Measurements from ENCODE around the gene ITGAE. TPM values are rescaled to one million over a fixed set of nuclear protein-coding genes. Genes with fewer than 3 reads are reported as not detected.
A peak's percentile ranks its signal among the peaks of the same experiment; 100 is the strongest.

ITGAE gene
- total and polyA plus RNA-seq, 8 donors, result 21.0 to 46.1 (median 41.0) TPM

DNA sequence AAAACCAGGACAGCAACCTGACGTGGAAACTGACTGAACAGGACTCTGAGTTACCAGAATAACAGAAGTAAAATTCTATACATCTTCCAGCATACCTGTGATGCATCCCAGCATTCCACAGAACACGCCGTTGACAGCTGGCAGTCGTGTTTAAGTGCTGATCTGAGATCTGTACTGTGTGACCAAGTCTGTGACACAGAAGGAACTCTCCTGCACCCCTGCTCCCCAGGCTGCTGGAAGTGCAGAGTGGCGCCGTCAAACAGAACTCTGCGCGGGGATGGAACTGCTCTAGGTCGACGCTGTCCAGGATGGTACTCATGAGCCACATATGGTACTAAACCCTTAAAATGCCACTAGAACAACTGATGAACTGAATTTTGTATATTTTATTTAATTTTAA is 804 bp upstream of the ITGAE start:
- no peak overlapping the region for H3K4me3 ChIP-seq
- TF ChIP-seq, protein P1, sequence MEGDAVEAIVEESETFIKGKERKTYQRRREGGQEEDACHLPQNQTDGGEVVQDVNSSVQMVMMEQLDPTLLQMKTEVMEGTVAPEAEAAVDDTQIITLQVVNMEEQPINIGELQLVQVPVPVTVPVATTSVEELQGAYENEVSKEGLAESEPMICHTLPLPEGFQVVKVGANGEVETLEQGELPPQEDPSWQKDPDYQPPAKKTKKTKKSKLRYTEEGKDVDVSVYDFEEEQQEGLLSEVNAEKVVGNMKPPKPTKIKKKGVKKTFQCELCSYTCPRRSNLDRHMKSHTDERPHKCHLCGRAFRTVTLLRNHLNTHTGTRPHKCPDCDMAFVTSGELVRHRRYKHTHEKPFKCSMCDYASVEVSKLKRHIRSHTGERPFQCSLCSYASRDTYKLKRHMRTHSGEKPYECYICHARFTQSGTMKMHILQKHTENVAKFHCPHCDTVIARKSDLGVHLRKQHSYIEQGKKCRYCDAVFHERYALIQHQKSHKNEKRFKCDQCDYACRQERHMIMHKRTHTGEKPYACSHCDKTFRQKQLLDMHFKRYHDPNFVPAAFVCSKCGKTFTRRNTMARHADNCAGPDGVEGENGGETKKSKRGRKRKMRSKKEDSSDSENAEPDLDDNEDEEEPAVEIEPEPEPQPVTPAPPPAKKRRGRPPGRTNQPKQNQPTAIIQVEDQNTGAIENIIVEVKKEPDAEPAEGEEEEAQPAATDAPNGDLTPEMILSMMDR (IDR thresholded peaks at IDR 0.05), result no peak
- H3K4me1 ChIP-seq, result peaks cover 0 to 62% of the 10 kb centered on the region in 2 donors
- DNase-seq, result no peak
- peaks cover 0 to 10% of the 10 kb centered on the region in 2 donors for H3K36me3 ChIP-seq
- H3K27ac ChIP-seq, result peak overlapping the region in 1 of 2 donors; percentile 79
- no peaks in the 10 kb centered on the region for H3K9me3 ChIP-seq
- H3K27me3 ChIP-seq, result no peaks in the 10 kb centered on the region
- ATAC-seq, result no peak
- intact Hi-C loops (cut with DNase I), result no loop called here

DNA sequence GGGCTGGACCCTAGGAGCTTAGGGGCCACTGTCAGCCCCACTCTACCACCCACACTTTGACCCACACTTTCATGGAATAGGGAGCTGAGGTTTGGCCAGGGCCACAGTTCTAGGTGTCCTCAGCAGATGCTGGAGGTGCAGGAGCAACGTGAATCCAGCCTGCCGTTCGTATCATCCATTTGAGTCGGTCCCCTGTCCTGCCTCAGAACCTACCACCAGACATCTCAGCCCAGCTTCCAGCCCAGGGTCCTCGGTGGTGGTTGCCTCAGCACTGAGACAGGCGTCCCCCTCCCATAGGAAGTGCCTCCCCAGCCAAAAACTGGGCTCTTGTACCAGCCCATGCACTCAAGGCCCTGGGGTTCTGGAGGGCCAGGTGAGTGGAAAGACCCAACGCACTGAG is 359 bp upstream of the ITGAE start:
- Histone ChIP-seq H3K36me3 (peaks cover 0 to 5% of the 10 kb centered on the region in 2 donors), H3K4me3 (no peak overlapping the region), H3K9me3 (no peaks in the 10 kb centered on the region), H3K4me1 (peaks cover 0 to 62% of the 10 kb centered on the region in 2 donors), H3K27me3 (no peaks in the 10 kb centered on the region), H3K27ac (no peak overlapping the region)
- intact Hi-C loops (cut with DNase I), result no loop called here
- no peak for ATAC-seq
- DNase-seq, result no peak
- TF ChIP-seq, protein P1 (IDR thresholded peaks at IDR 0.05), result no peak

DNA sequence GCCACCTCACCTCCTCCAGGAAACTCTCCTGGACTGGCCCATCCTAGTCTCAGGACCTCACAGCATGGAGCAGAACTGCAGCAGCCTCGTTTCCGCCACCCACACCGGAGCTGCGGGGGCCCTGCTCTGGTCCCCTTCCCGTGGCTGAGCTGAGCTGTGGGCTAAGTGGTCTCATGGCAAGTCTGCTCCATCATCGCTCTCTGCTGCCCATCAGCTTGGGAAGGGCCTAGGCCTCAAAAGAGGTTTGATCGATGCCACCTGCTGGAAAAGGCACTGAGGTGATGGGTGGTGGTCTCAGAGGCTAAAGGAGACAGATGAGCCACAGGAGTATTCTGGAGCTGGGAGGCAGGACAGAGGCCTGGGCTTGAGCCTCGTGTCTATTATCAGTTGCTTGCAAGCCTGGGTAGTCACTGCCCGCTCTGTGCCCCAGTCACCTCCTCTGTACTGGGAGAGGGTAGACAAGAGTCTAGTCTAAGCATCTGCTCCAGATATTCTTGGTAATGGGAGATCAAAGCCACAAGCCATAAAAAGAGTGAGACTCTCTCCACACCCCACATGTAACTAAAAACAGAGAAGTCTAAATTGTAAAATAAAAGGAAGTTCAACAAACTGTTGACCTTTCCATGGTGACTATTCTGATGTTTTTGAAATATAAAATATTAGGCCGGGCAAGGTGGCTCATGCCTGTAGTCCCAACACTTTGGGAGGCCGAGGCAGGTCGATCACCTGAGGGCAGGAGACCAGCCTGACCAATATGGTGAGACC is 1.6 kb downstream of the ITGAE start:
- Histone ChIP-seq H3K4me1 (peaks cover 0 to 62% of the 10 kb centered on the region in 2 donors), H3K4me3 (no peak overlapping the region), H3K36me3 (no peaks in the 10 kb centered on the region), H3K27me3 (no peaks in the 10 kb centered on the region), H3K9me3 (no peaks in the 10 kb centered on the region), H3K27ac (peak overlapping the region in 1 of 2 donors; percentile 41)
- TF ChIP-seq, protein P1 (IDR thresholded peaks at IDR 0.05), result no peak
- ATAC-seq (no peak), DNase-seq (no peak)
- intact Hi-C loops (cut with DNase I), result no loop called here

DNA sequence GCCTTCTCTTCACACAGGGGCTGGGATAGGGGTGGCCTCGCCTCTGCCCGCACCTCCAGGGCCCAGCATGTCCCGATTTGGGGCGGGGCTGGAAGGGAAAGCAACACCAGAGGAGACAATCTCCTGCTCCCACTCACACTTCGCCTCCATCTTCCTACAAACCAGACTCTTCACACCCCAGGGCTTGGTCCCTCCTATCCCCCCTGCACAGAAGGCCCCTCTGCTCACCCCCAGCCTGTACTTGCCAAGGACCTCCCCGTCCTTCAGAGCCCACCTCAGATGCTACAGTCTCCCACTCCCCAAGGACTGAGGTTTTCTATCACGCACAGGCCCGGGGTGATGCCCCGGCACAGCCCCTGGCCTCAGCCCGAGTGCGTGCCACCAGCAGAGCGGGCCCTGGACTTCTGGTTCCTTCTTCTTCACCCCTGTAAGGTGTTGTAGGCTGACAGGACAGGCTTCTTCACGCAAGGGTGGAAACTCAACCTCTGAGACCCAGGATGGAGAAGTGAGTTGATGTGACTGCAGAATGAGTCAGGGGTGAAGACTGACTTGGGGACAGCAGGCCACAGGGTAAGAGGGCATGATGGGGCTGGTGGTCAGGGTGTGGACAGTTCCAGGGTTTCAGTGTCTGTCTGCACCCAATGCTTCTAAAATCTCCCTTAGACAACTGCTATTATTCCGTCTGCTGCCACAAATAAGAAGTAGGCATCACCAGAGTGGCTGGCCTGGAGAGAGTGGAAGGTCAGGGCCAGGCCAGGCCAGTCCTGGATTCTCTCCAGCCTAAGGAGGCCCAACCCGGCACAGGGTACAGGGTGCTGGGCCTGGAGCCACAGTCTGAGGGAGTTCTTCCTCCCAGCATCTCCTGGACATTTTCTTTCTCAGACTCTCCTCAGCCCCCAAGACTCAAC is 2.5 kb downstream of the ITGAE start:
- DNase-seq (no peak), ATAC-seq (peak; percentile 46)
- Histone ChIP-seq H3K4me1 (peaks cover 0 to 54% of the 10 kb centered on the region in 2 donors), H3K4me3 (no peak overlapping the region), H3K36me3 (no peaks in the 10 kb centered on the region), H3K27me3 (no peaks in the 10 kb centered on the region), H3K27ac (peak overlapping the region in 1 of 2 donors; percentile 41), H3K9me3 (no peaks in the 10 kb centered on the region)
- TF ChIP-seq, protein P1 (IDR thresholded peaks at IDR 0.05), result no peak
- intact Hi-C loops (cut with DNase I), result no loop called here

DNA sequence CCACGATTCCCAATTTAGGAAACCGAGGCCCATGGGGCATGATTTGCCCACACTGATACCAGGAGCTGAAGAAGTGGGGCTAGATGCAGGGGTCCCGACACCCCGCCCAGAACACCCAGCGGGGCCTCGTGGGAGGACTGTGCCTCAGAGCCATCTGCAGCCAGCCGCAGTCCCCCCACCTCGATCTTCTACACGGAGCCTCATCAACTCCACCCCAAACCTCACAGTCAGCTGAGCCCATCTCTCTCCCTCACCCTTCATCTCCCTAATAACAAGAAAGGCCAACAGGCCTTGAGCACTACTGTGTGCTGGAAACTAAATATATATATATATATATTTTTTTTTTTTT is 4.2 kb downstream of the ITGAE start:
- Histone ChIP-seq H3K4me3 (no peak overlapping the region), H3K27me3 (no peaks in the 10 kb centered on the region), H3K4me1 (peaks cover 0 to 40% of the 10 kb centered on the region in 2 donors), H3K36me3 (no peaks in the 10 kb centered on the region), H3K9me3 (no peaks in the 10 kb centered on the region), H3K27ac (no peak overlapping the region)
- intact Hi-C loops (cut with DNase I), result no loop called here
- no peak for DNase-seq
- TF ChIP-seq, protein P1 (IDR thresholded peaks at IDR 0.05), result no peak
- ATAC-seq, result no peak
